Thyroid gland (tissue), 4 donors: ENCODE measurements around the gene SMIM9.

Experiments used
- CTCF ChIP-seq, 6 experiments: fragments of 200-600 bp in 3 of 6; fragments of 450-650 bp in 3 of 6; sonication (generic) in 3 of 6; IDR thresholded peaks; one replicate each; pipeline ENCODE4 v1.5.1; 2016 to 2019; ENCODE audit warnings: antibody characterized with exemption in 6 of 6, mild to moderate bottlenecking in 2 of 6, inconsistent platforms in 1 of 6, moderate library complexity in 1 of 6
- POLR2A ChIP-seq, 2 donors: fragments of 450-650 bp; IDR thresholded peaks; one replicate each; pipeline ENCODE4 v1.6.1; 2017; ENCODE audit warnings: antibody characterized with exemption in 2 of 2, mild to moderate bottlenecking in 2 of 2, moderate library complexity in 1 of 2

DNA sequence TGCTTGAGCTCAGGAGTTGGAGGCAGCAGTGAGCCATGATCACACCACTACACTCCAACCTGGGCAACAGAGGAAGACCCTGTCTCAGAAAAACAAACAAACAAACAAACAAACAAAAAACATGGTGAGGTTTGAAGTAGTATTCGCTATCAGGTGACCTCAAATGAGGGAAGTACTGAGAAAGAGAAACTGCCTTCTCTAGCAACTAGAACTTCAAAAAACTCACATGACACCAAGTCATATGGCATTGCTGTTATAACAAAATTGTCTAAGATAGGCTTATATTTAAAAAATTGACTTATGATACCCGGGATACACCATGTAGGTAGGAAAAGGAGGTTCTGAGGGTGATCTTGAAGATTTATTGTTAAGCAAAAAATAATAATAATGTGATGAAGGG is 39.4 kb downstream of the SMIM9 start:
- TF ChIP-seq CTCF (IDR thresholded peaks at IDR 0.05) = no peak
- no peak for TF ChIP-seq POLR2A (IDR thresholded peaks at IDR 0.05)
